Right hindlimb (tissue), 1 donor: Measurements from ENCODE around the gene FNDC3B.
"Not testable (repeated sequence)": the region's sequence is repeated elsewhere in the genome, so short reads cannot be mapped to it uniquely, and the experiment has no call there.

ENCODE experiments used
- DNase-seq: peaks from one replicate; pipeline ENCODE4 v3.0.0-alpha.2; 2018

FNDC3B gene

GRCh38 chr3:172039436-172040077, at the start of gene FNDC3B:
FNDC3B (plus strand) TSS chr3:172039578; CDS start chr3:172112480, 72,902 bp downstream.
- peak; percentile 98 for DNase-seq

GRCh38 chr3:171990239-171990638, 49.1 kb upstream of the FNDC3B start:
- not testable (repeated sequence) for DNase-seq

GRCh38 chr3:171991166-171991565, 48.2 kb upstream of the FNDC3B start:
- no peak for DNase-seq

DNA sequence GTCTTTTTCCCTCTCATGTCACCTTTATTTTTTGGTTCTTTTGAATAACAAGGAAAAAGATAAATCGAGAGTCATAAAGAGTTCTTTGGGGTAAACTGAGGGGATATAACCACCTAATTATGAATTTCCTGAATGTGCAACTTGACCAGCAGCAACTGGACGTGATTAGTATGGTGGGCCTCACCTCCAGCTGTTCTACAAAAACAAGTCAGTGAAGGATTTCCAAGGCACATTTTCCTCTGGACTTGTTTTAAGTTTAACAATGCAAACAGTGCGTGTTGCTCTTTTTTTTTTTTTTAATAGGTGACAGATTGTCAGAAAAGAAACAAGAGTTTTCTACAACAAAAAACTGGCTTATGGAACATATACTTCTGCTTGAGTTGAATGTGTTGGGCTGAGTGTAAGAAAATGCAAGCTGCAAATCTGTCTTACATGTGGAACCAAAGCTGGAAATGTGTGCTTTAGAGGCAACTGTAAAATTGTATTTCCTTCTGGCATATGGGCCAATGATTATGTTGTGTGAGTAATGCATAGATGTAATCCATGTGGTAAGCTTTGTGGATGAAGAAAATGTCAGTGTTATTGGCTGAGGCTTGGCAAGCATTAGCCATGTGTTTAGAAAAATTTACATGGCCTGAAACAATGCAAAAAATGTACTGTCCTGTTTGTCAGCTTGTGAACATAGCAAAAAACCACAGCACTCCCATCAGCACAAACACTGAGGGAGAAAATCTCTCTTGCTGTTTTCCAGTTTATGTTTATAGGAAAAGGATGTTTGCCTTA, 44.5 kb upstream of the FNDC3B start:
- no peak for DNase-seq

- DNase-seq = no peak
These were observed 43.9 kb upstream of the FNDC3B start for GRCh38 chr3:171995486-171995885.

DNA sequence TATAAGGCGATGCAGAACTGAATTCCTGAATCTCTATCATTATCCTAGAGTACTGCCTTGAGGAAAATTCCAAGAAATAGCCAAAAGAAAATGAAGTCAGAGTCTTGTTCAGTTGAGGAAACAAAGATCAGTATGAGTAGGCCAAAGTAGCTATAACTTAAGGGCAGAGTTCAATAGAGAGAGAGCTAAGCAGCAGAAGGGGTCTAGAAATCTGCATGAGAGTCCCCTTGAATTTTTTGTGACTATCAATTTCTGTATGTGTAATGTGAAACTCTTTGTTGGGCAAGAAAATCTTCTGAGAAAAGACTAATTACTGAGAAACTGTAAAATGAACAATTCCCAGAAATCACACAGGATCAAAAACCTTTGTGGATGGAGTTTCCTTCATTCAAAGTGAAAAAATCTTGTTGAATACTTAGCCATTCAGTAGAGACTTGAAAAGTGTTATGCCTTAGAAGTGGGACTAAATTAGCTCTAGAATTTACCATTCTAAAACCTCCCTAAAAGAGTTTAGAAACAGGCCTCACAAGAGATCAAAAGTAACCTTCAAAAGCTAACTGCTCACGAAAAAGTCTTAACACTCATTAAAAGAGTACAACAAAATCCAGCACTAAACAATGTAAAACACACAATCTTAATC, 43.1 kb upstream of the FNDC3B start:
- DNase-seq = no peak

DNA sequence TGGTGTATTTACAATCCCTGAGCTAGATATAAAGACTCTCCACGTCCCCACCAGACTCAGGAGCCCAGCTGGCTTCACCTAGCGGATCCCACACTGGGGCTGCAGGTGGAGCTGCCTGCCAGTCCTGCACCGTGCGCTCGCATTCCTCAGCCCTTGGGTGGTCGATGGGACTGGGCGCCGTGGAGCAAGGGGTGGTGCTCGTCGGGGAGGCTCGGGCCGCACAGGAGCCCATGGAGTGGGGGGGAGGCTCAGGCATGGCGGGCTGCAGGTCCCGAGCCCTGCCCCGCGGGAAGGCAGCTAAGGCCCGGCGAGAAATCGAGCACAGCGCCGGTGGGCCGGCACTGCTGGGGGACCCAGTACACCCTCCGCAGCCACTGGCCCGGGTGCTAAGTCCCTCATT, 40.6 kb upstream of the FNDC3B start:
- not testable (repeated sequence) for DNase-seq

GRCh38 chr3:172001616-172002015, 37.8 kb upstream of the FNDC3B start:
- DNase-seq = not testable (repeated sequence)

DNA sequence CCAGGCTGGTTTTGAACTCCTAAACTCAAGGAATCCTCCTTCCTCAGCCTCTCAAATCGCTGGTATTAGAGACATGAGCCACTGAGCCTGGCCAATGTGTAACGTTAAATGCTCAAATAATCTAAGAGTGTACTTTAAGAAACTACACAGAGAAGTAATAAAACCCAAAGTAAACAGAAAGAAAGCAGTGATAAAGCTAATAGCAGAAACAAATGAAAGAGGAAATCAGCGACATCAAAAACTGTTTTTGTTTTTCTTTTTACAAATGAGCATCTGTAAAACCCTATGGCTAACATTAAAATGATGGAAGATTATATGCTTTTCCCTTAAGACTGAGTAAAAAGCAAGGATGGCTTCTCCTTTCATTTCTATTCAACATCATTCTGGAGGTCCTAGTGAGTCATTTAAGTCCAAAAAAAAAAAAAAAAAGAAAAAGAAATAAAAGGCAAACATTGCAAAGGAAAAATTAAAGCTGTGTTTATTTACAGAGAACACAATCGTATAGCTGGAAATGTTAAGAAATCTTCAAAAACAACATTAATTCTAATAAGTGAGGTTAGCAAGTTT, 36.8 kb upstream of the FNDC3B start:
- no peak for DNase-seq

- DNase-seq = no peak
These were observed 36.2 kb upstream of the FNDC3B start for GRCh38 chr3:172003146-172003545.

DNA sequence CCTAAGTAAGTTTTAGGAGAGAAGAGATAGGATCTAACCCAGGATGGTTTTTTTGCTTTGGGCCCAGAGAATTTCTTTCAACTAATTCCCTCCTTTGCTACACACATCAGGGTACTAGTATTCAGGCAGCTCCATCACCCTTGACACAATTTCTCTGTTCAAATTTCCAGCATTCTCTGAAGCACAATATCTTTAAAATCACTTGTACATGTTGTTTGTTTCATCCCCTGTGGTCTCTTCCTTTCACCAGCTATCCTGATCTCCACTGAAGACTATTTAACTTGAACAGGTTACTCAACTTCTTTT, 32.4 kb upstream of the FNDC3B start:
- DNase-seq = no peak

GRCh38 chr3:172009803-172010202, 29.6 kb upstream of the FNDC3B start:
- DNase-seq = no peak

GRCh38 chr3:172012775-172013174, 26.6 kb upstream of the FNDC3B start:
- no peak for DNase-seq

- no peak for DNase-seq
These were observed 25.2 kb upstream of the FNDC3B start for GRCh38 chr3:172014145-172014544.

- DNase-seq = no peak
These were observed 21.0 kb upstream of the FNDC3B start for GRCh38 chr3:172018364-172018763.

- DNase-seq = no peak
These were observed 18.6 kb upstream of the FNDC3B start for GRCh38 chr3:172020763-172021162.

DNA sequence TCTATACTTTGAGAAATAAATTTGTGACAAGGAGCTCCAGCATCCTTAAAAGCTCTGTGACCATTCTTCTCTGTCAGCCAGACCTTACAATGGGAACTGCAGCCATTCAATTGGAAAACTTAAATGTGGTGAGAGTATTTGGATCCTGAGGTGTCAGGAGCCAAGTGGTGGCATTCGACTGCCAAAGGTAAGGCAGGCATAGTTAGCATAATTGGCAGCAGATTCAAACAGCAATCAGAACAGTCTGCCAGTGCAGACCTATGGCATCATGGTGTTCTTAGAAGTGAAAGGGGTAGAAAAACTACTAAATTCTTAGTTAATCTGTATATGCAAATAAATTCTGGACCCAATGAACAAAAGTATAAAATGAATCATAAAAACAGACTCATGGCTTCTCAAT, 18.2 kb upstream of the FNDC3B start:
- DNase-seq = no peak

- DNase-seq = no peak
These were observed 17.5 kb upstream of the FNDC3B start for GRCh38 chr3:172021859-172022258.

- no peak for DNase-seq
These were observed 15.5 kb upstream of the FNDC3B start for GRCh38 chr3:172023915-172024314.

DNA sequence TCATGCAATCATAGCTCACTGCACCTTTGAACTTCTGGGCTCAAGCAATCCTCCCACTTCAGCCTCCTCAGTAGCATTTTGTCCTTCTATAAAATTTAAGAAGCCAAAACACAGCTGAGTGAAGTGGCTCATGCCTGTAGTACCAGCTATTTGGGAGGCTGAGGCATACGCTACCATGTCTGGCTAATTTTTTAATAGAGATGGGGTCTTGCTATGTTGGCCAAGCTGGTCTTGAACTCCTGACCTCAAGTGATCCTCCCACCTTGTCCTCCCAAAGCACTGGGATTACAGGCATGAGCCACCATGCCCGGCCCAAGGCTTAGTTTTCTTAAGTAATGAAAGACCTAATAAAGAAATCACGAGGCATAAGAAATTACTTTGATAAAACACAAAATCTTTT, 14.7 kb upstream of the FNDC3B start:
- DNase-seq = no peak

DNA sequence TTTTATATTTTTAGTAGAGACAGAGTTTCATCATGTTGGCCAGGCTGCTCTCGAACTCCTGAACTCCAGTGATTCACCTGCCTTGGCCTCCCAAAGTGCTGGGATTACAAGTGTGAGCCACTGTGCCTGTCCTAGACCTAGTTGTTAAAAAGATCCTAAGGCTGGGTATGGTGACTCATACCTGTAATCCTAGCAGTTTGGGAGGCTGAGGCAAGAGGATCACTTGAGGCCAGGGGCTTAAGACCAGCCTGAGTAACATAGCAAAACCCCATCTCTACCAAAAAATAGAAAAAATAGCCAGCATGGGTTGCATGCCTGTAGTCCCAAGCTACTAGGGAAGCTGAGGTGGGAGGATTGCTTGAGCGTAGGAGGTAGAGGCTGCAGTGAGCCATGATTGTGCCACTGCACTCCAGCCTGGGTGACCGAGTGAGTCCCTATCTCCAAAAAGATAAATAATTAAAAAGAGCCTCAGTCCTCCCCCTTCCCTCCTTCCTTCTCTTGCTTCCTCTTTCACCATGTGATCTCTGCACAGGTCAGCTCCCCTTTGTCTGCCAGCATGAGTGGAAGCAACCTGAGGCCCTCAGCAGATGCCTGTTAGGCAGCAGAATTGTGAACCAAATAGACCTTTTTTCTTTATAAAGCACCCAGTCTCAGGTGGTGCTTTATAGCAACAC, 9.8 kb upstream of the FNDC3B start:
- DNase-seq = no peak

- DNase-seq = no peak
These were observed 9.2 kb upstream of the FNDC3B start for GRCh38 chr3:172030181-172030580.

GRCh38 chr3:172031996-172032395, 7.4 kb upstream of the FNDC3B start:
- no peak for DNase-seq
